Body of pancreas (tissue), 4 donors: Measurements from ENCODE around the gene SH2D2A.

Experiments used
- CTCF ChIP-seq, 7 experiments: fragments of 450-650 bp in 4 of 7; fragments of 200-600 bp in 3 of 7; sonication (generic) in 3 of 7; IDR thresholded peaks; one replicate each; pipeline ENCODE4 v1.5.1; 2016 to 2019; ENCODE audit warnings: antibody characterized with exemption in 7 of 7
- POLR2A ChIP-seq, 3 donors: fragments of 450-650 bp; IDR thresholded peaks; one replicate each; pipeline ENCODE4 v1.6.1; 2016; ENCODE audit warnings: antibody characterized with exemption in 3 of 3, mild to moderate bottlenecking in 2 of 3

DNA sequence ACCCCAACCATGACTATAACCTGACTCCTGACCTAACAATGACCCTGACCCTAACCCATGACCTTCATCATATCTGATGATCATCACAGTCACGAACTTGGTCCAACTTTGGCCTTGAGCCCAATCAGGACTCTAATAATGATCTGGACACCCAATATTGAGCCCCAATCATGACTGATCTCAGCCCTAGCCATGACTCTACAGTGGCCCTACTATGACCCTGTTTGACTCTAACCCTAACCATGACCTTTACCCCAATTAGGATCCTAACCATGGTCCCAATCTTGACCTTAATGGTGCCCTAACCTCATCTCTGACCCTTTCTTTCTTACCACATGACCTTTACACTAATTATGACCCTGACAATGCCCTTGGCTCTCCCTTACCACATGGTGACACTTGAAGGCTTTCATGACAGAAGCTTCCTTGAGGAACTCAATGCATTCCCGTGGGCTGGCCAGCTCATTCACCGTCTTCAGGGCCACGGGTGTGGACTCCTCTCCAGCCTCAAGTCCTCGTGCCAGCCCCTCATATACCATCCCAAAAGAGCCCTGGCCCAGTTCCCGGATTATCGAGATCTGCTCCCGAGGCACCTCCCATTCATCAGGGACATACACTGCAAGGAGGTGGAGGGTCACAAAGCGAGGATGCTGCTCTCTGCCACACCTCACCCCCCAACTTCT lies 26.1 kb upstream of the SH2D2A start:
- TF ChIP-seq CTCF (IDR thresholded peaks at IDR 0.05) (no peak), POLR2A (IDR thresholded peaks at IDR 0.05) (no peak)
